Measurements from ENCODE around the gene MACROD2. TPM values are rescaled to one million over a fixed set of nuclear protein-coding genes. Genes with fewer than 3 reads are reported as not detected.

Gene MACROD2
- total and polyA plus RNA-seq, 2 of the 4 experiments (the other 2 are of a cell fraction) = not detected

DNA sequence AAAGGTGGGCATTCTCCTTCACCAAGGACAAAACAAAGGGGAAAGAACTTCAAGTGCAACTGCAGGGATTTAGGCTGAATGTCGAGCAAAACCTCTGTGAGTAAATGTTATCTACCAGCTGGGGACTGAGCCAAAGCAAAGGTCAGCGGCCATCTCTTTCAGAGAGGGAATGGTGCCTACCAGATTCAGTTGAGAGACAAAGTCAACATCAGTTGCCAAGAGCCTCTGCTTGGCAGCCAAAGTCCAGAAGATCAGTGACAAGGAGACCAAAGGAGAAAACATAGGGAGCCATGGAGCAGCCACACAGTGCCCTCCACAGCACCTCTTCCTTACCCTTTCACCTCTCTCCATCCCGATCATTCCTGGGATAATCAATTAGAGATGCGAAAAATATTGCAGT, 2105.5 kb downstream of the MACROD2 start:
- H3K9ac ChIP-seq (ENCODE audit: low read depth, low read length) = no peak overlapping the region
- intact Hi-C loops (cut with micrococcal nuclease) (no loop called here), in situ Hi-C loops (cut with MboI; ENCODE audit: low sequenced_read_pairs) (no loop called here), dilution Hi-C loops (cut with HindIII; ENCODE audit: low sequenced_read_pairs, unreplicated experiment) (no loop called here)
- no peak overlapping the region for H3K14ac ChIP-seq (replicated peaks; ENCODE audit: low read depth, low read length)
- H3K36me3 ChIP-seq (ENCODE audit: control insufficient read depth, insufficient read depth, low read length) = no peaks in the 10 kb centered on the region
- H4K91ac ChIP-seq (ENCODE audit: insufficient read depth, low read depth, low read length) = no peak overlapping the region
- H2BK15ac ChIP-seq (ENCODE audit: low read depth, low read length) = no peak overlapping the region
- H3K56ac ChIP-seq (ENCODE audit: extremely low read depth, insufficient read depth, low read length) = no peak overlapping the region
- no peaks in the 10 kb centered on the region for H3K4me1 ChIP-seq (ENCODE audit: control insufficient read depth, insufficient read depth, low read length)
- H3K27me3 ChIP-seq (ENCODE audit: control insufficient read depth, insufficient read depth, low read length) = no peaks in the 10 kb centered on the region
- ATAC-seq (ENCODE audit: low read depth) (no peak), DNase-seq (no peak)
- H2AFZ ChIP-seq (replicated peaks; ENCODE audit: low read length, poor library complexity) = no peak overlapping the region
- BruUV-seq (replicated peaks) = no TSS peak
- H3K27ac ChIP-seq (ENCODE audit: insufficient read depth, low read length) = no peak overlapping the region
- no peak overlapping the region for H2AK9ac ChIP-seq (replicated peaks; ENCODE audit: low read depth, low read length, poor library complexity)
- H3K4ac ChIP-seq (ENCODE audit: low read depth, low read length) = no peak overlapping the region
- no CpG with 5 or more reads among the region's 4 CpGs for WGBS, 2 experiments (ENCODE audit: extremely low coverage in 2 of 2, insufficient read length in 1 of 2)
- no peak overlapping the region for H2AK5ac ChIP-seq (ENCODE audit: low read depth, low read length)
- H4K8ac ChIP-seq (ENCODE audit: low read depth in 2 of 2, low read length in 2 of 2) = no peak overlapping the region
- no peaks in the 10 kb centered on the region for H3K9me1 ChIP-seq (ENCODE audit: insufficient read depth, low read length)
- H2BK5ac ChIP-seq (ENCODE audit: low read depth, low read length, poor library complexity, severe bottlenecking) = no peak overlapping the region
- no peak overlapping the region for H3K23ac ChIP-seq (ENCODE audit: low read depth, low read length)
- H2BK120ac ChIP-seq (ENCODE audit: low read depth, low read length) = no peak overlapping the region
- H3K9me3 ChIP-seq (ENCODE audit: control insufficient read depth, insufficient read depth, low read length) = peaks cover 8% of the 10 kb centered on the region
- H4K5ac ChIP-seq (ENCODE audit: low read depth, low read length) = no peak overlapping the region
- ChIA-PET CTCF (no interaction called here), POLR2A (ENCODE audit: unreplicated experiment) (no interaction called here)
- H2BK20ac ChIP-seq (ENCODE audit: low read depth, low read length) = no peak overlapping the region
- H3K79me1 ChIP-seq (ENCODE audit: low read depth in 1 of 2, low read length in 2 of 2) = no peaks in the 10 kb centered on the region
- H4K20me1 ChIP-seq (ENCODE audit: insufficient read depth, low read length) = no peaks in the 10 kb centered on the region
- TF ChIP-seq MAFK (IDR thresholded peaks at IDR 0.05; ENCODE audit: low read depth, low read length) (no peak), NFE2L2 (IDR thresholded peaks at IDR 0.05; ENCODE audit: low read depth, low read length) (no peak), CEBPB (IDR thresholded peaks at IDR 0.05; ENCODE audit: low read depth, low read length) (no peak), POLR2A (IDR thresholded peaks at IDR 0.05; ENCODE audit: low read depth, low read length) (no peak), FOS (IDR thresholded peaks at IDR 0.05; ENCODE audit: low read depth, low read length) (no peak), MXI1 (IDR thresholded peaks at IDR 0.05; ENCODE audit: borderline replicate concordance, low read depth, low read length) (no peak), RCOR1 (IDR thresholded peaks at IDR 0.05; ENCODE audit: insufficient replicate concordance, low read length) (no peak)
- TF ChIP-seq, protein P1, sequence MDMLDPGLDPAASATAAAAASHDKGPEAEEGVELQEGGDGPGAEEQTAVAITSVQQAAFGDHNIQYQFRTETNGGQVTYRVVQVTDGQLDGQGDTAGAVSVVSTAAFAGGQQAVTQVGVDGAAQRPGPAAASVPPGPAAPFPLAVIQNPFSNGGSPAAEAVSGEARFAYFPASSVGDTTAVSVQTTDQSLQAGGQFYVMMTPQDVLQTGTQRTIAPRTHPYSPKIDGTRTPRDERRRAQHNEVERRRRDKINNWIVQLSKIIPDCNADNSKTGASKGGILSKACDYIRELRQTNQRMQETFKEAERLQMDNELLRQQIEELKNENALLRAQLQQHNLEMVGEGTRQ (IDR thresholded peaks at IDR 0.05; ENCODE audit: low read depth, low read length) = no peak
- TF ChIP-seq, protein P2, sequence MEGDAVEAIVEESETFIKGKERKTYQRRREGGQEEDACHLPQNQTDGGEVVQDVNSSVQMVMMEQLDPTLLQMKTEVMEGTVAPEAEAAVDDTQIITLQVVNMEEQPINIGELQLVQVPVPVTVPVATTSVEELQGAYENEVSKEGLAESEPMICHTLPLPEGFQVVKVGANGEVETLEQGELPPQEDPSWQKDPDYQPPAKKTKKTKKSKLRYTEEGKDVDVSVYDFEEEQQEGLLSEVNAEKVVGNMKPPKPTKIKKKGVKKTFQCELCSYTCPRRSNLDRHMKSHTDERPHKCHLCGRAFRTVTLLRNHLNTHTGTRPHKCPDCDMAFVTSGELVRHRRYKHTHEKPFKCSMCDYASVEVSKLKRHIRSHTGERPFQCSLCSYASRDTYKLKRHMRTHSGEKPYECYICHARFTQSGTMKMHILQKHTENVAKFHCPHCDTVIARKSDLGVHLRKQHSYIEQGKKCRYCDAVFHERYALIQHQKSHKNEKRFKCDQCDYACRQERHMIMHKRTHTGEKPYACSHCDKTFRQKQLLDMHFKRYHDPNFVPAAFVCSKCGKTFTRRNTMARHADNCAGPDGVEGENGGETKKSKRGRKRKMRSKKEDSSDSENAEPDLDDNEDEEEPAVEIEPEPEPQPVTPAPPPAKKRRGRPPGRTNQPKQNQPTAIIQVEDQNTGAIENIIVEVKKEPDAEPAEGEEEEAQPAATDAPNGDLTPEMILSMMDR (conservative IDR thresholded peaks at IDR 0.05; ENCODE audit: low read depth, low read length) = no peak
- no peak overlapping the region for H3K4me3 ChIP-seq (ENCODE audit: insufficient read depth, low read depth, low read length)
- no peak overlapping the region for H3K4me2 ChIP-seq (ENCODE audit: low read depth, low read length)
- no peak overlapping the region for H3K18ac ChIP-seq (ENCODE audit: low read depth, low read length)

Measured in IMR-90 (cell line).